Fibroblast of mammary gland (primary cell): ENCODE measurements around the gene HIVEP2.

Experiments
- DNase-seq: peaks from one replicate; pipeline ENCODE4 v3.0.0-alpha.2; 2010; ENCODE audit warnings: low read depth
- H3K4me3 ChIP-seq: 2 replicates; pipeline ENCODE4 v1.5.1; 2011; ENCODE audit warnings: low read depth, mild to moderate bottlenecking, low read length, moderate library complexity; ENCODE audit not compliant: control insufficient read depth
- TF ChIP-seq, protein P1 (sequence below): conservative IDR thresholded peaks from 2 replicates; pipeline ENCODE4 v1.5.1; 2011; ENCODE audit warnings: low read depth, low read length, inconsistent platforms; ENCODE audit not compliant: control insufficient read depth, insufficient read depth

The HIVEP2 gene

GRCh38 chr6:142718667-142719191, 226.2 kb downstream of the HIVEP2 start:
- no peak overlapping the region for H3K4me3 ChIP-seq
- TF ChIP-seq, protein P1, sequence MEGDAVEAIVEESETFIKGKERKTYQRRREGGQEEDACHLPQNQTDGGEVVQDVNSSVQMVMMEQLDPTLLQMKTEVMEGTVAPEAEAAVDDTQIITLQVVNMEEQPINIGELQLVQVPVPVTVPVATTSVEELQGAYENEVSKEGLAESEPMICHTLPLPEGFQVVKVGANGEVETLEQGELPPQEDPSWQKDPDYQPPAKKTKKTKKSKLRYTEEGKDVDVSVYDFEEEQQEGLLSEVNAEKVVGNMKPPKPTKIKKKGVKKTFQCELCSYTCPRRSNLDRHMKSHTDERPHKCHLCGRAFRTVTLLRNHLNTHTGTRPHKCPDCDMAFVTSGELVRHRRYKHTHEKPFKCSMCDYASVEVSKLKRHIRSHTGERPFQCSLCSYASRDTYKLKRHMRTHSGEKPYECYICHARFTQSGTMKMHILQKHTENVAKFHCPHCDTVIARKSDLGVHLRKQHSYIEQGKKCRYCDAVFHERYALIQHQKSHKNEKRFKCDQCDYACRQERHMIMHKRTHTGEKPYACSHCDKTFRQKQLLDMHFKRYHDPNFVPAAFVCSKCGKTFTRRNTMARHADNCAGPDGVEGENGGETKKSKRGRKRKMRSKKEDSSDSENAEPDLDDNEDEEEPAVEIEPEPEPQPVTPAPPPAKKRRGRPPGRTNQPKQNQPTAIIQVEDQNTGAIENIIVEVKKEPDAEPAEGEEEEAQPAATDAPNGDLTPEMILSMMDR = no peak
- DNase-seq = no peak

DNA sequence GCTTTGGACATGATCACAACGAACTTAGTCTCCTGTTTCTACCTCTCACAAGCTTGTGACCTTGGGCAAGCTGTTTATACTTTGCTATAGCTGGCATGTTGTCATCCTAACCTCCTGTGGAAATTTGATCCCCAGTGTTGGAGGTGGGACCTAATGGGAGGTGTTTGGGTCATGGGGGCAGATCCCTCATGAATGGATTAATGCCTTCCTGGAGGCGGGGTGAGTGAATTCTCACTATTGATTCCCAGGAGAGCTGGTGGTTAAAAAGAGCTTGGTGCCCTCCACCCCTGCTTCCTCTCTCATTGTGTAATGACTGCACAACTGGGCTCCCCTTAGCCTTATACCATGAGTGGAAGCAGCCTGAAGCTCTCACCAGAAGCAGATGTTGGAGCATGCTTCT, 228.9 kb downstream of the HIVEP2 start:
- H3K4me3 ChIP-seq = no peak overlapping the region
- TF ChIP-seq, protein P1 = no peak
- peak; percentile 16 for DNase-seq

DNA sequence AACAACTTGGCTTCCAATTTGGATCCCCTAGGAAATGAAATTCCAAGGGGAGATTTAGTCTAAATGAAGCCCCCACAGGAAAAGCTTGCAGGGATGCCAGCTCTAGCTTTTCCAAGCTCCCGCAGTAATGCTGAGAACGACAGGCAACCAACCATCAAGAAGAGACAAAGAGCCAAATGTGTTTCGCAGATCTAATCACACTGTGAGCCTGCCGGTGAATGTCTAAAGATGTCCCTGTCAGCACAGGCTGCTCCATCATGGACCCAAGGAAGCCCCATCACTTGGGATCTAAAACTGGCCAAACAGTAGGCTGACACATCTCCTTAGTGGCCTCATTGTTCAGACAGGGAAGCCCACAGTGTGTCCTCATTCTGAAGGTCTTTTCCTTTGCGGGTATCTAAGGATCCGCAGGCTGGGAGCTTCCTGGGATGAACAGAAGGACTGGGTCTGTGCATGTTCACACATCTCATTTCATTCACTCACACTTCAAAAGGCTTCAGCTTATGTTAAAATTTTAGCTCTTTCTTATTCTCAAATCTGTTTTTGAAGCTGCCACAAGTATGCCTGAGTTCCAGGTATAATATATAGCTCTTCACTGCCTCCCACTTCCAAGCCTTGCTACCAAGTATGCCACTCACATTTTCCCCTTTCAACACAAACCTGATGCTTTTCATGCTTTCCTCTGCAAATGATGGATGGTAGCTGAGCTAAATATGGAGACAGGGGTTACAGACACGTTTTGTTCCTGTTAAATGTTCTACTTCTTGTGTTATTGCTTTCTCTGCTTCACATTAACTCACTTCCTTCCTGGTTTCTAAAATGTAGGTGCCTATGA, 229.8 kb downstream of the HIVEP2 start:
- DNase-seq = no peak
- no peak overlapping the region for H3K4me3 ChIP-seq
- TF ChIP-seq, protein P1 = no peak

DNA sequence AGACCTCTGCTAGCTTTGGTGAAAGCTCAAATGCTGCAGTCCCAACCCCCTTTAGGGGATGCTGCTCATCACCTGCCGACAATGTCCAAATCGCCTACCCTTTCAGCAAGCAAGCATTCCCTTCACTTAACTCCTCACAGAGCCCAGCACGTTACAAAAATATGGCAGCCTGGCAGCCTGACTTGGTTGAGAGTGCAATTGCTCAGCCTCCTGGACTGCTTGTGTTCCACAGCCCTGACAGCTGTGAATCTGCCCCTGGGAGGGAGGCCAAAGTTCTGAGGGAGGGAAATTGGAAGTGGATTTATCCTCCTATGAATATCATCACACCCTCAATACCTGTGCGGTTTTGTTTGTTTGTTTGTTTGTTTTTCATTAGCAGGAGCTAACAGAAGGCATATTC, 231.0 kb downstream of the HIVEP2 start:
- no peak overlapping the region for H3K4me3 ChIP-seq
- DNase-seq = no peak
- TF ChIP-seq, protein P1 = no peak

DNA sequence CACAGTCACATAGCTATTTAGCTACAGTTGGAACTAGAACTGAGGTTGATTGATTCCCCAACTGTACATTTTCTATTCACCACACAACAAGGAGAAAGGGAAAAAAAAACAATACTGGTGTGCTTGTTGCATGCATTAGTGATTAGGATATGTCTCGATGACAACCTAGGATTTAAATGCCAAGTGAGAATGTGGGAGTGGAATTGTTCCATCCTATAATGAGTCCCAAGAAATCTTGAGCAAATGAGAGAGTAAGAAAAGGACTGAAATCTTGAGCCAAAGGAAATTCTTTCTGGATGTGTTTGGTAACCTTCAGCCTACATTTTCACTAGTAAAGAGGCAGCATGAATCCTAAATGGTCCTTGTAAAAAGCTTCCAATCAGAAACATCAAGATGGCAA, 232.7 kb downstream of the HIVEP2 start:
- TF ChIP-seq, protein P1 = no peak
- DNase-seq = peak; percentile 17
- no peak overlapping the region for H3K4me3 ChIP-seq

- no peak for DNase-seq
- no peak overlapping the region for H3K4me3 ChIP-seq
- TF ChIP-seq, protein P1 = no peak
Observed at GRCh38 chr6:142708651-142709050, 236.3 kb downstream of the HIVEP2 start.
